GM18517 (cell line): ENCODE measurements around the gene HS3ST4.
"Not testable (repeated sequence)": the region's sequence is repeated elsewhere in the genome, so short reads cannot be mapped to it uniquely, and the experiment has no call there.

ENCODE experiments used
- ATAC-seq: cut with Tn5 transposase; IDR thresholded peaks from one replicate; pipeline ENCODE4 v1.9.1; 2021; ENCODE audit warnings: mild to moderate bottlenecking, moderate library complexity; ENCODE audit not compliant: unreplicated experiment

Gene HS3ST4

GRCh38 chr16:25729188-25729915 is 37.6 kb downstream of the HS3ST4 start:
- no peak for ATAC-seq

GRCh38 chr16:25730396-25730795 is 38.6 kb downstream of the HS3ST4 start:
- no peak for ATAC-seq

- no peak for ATAC-seq
These were observed 42.9 kb downstream of the HS3ST4 start for GRCh38 chr16:25734430-25735385.

GRCh38 chr16:25735645-25736044 is 43.9 kb downstream of the HS3ST4 start:
- ATAC-seq, result no peak

GRCh38 chr16:25747160-25747758 is 55.5 kb downstream of the HS3ST4 start:
- no peak for ATAC-seq

GRCh38 chr16:25748092-25748654 is 56.4 kb downstream of the HS3ST4 start:
- no peak for ATAC-seq

GRCh38 chr16:25750488-25751216 is 58.9 kb downstream of the HS3ST4 start:
- no peak for ATAC-seq

- no peak for ATAC-seq
These were observed 59.6 kb downstream of the HS3ST4 start for GRCh38 chr16:25751230-25751835.

- ATAC-seq, result no peak
These were observed 72.7 kb downstream of the HS3ST4 start for GRCh38 chr16:25764466-25764865.

- no peak for ATAC-seq
These were observed 79.5 kb downstream of the HS3ST4 start for GRCh38 chr16:25771216-25771615.

- ATAC-seq, result no peak
These were observed 80.2 kb downstream of the HS3ST4 start for GRCh38 chr16:25771812-25772568.

GRCh38 chr16:25776214-25776613 is 84.5 kb downstream of the HS3ST4 start:
- not testable (repeated sequence) for ATAC-seq

- ATAC-seq, result no peak
These were observed 91.5 kb downstream of the HS3ST4 start for GRCh38 chr16:25783226-25783625.

GRCh38 chr16:25785361-25785760 is 93.6 kb downstream of the HS3ST4 start:
- no peak for ATAC-seq

- no peak for ATAC-seq
These were observed 95.0 kb downstream of the HS3ST4 start for GRCh38 chr16:25786748-25787147.

- no peak for ATAC-seq
These were observed 96.9 kb downstream of the HS3ST4 start for GRCh38 chr16:25788637-25789036.

GRCh38 chr16:25796239-25796638 is 104.5 kb downstream of the HS3ST4 start:
- ATAC-seq, result no peak

- ATAC-seq, result no peak
These were observed 106.3 kb downstream of the HS3ST4 start for GRCh38 chr16:25798065-25798464.

GRCh38 chr16:25799816-25800215 is 108.1 kb downstream of the HS3ST4 start:
- no peak for ATAC-seq
